ENCODE measurements around the gene SSX3. TPM values are rescaled to one million over a fixed set of nuclear protein-coding genes. Genes with fewer than 3 reads are reported as not detected.
"Not testable (repeated sequence)": the region's sequence is repeated elsewhere in the genome, so short reads cannot be mapped to it uniquely, and the experiment has no call there.

SSX3 gene
- 0.36 TPM in 1 of 2 replicates, not detected in the other for polyA plus RNA-seq (2014; cell fraction: cytosol; rRNA removed)
- 2.8 and 3.4 TPM in 2 replicates for polyA plus RNA-seq (2014; cell fraction: nucleus; rRNA removed)

- not testable (repeated sequence) for DNase-seq (ENCODE audit: low spot score)
These were observed at the start of gene SSX3 for GRCh38 chrX:48356315-48357094. Gene SSX3, minus strand, starts transcription at chrX:48356703. Its CDS starts 1,454 bp downstream, at chrX:48355249.

GRCh38 chrX:48397825-48398224 lies 41.3 kb upstream of the SSX3 start:
- not testable (repeated sequence) for DNase-seq (ENCODE audit: low spot score)

- not testable (repeated sequence) for DNase-seq (ENCODE audit: low spot score)
These were observed 40.4 kb upstream of the SSX3 start for GRCh38 chrX:48396931-48397330.

- DNase-seq (ENCODE audit: low spot score): not testable (repeated sequence)
These were observed 26.7 kb upstream of the SSX3 start, which contains the start of gene SSX4 for GRCh38 chrX:48383239-48383638. Gene SSX4, plus strand, starts transcription at chrX:48383539. Its CDS starts 515 bp downstream, at chrX:48384054.

- not testable (repeated sequence) for DNase-seq (ENCODE audit: low spot score)
These were observed 13.9 kb upstream of the SSX3 start for GRCh38 chrX:48370408-48370807.

GRCh38 chrX:48367717-48368408 lies 11.4 kb upstream of the SSX3 start:
- DNase-seq (ENCODE audit: low spot score): not testable (repeated sequence)

GRCh38 chrX:48359281-48359680 lies 2.8 kb upstream of the SSX3 start:
- DNase-seq (ENCODE audit: low spot score): not testable (repeated sequence)

- no peak for DNase-seq (ENCODE audit: low spot score)
These were observed 1.2 kb upstream of the SSX3 start for GRCh38 chrX:48357681-48358080.

GRCh38 chrX:48346059-48346458 lies 10.4 kb downstream of the SSX3 start:
- DNase-seq (ENCODE audit: low spot score): not testable (repeated sequence)

- not testable (repeated sequence) for DNase-seq (ENCODE audit: low spot score)
These were observed 42.5 kb downstream of the SSX3 start for GRCh38 chrX:48313996-48314395.

GRCh38 chrX:48306175-48306574 lies 50.3 kb downstream of the SSX3 start:
- DNase-seq (ENCODE audit: low spot score): no peak

Small RNA genes within 50 kb of the gene (small RNA-seq; reads per million reads assigned to genes)
- 0 reads per million in 2 experiments for gene AL606490.7
- 0 reads per million in 2 experiments for gene AL606490.9
